HG02938 (cell line): ENCODE measurements around the gene CTNNA2.

Experiments
- ATAC-seq: cut with Tn5 transposase; IDR thresholded peaks from one replicate; pipeline ENCODE4 v1.9.1; 2021; ENCODE audit warnings: mild to moderate bottlenecking, moderate library complexity; ENCODE audit not compliant: unreplicated experiment

CTNNA2 gene

GRCh38 chr2:80248146-80248545 lies 735.3 kb downstream of the CTNNA2 start:
- no peak for ATAC-seq

- no peak for ATAC-seq
These were observed 739.6 kb downstream of the CTNNA2 start for GRCh38 chr2:80252294-80252986.

- no peak for ATAC-seq
These were observed 743.3 kb downstream of the CTNNA2 start for GRCh38 chr2:80255918-80256781.

GRCh38 chr2:80256782-80257167 lies 743.9 kb downstream of the CTNNA2 start:
- no peak for ATAC-seq

GRCh38 chr2:80257450-80257849 lies 744.6 kb downstream of the CTNNA2 start:
- no peak for ATAC-seq

- ATAC-seq = no peak
These were observed 745.5 kb downstream of the CTNNA2 start for GRCh38 chr2:80258341-80258740.

- ATAC-seq = no peak
These were observed 745.9 kb downstream of the CTNNA2 start for GRCh38 chr2:80258793-80259192.

GRCh38 chr2:80259292-80259691 lies 746.4 kb downstream of the CTNNA2 start:
- ATAC-seq = no peak

GRCh38 chr2:80266231-80266630 lies 753.4 kb downstream of the CTNNA2 start:
- ATAC-seq = no peak

- no peak for ATAC-seq
These were observed 757.0 kb downstream of the CTNNA2 start for GRCh38 chr2:80269806-80270205.

- no peak for ATAC-seq
These were observed 767.7 kb downstream of the CTNNA2 start for GRCh38 chr2:80280598-80280997.

GRCh38 chr2:80281049-80281448 lies 768.2 kb downstream of the CTNNA2 start:
- ATAC-seq = no peak

GRCh38 chr2:80288576-80288975 lies 775.7 kb downstream of the CTNNA2 start:
- no peak for ATAC-seq

- ATAC-seq = no peak
These were observed 778.8 kb downstream of the CTNNA2 start for GRCh38 chr2:80291656-80292055.

GRCh38 chr2:80292474-80292873 lies 779.6 kb downstream of the CTNNA2 start:
- no peak for ATAC-seq

- no peak for ATAC-seq
These were observed 780.2 kb downstream of the CTNNA2 start for GRCh38 chr2:80293039-80293438.

GRCh38 chr2:80298954-80299353 lies 786.1 kb downstream of the CTNNA2 start:
- no peak for ATAC-seq

GRCh38 chr2:80299661-80300060 lies 786.8 kb downstream of the CTNNA2 start:
- ATAC-seq = no peak

GRCh38 chr2:80300346-80300745 lies 787.5 kb downstream of the CTNNA2 start:
- no peak for ATAC-seq

GRCh38 chr2:80300954-80301353 lies 788.1 kb downstream of the CTNNA2 start:
- ATAC-seq = no peak

GRCh38 chr2:80302001-80302313 lies 789.1 kb downstream of the CTNNA2 start:
- no peak for ATAC-seq

- no peak for ATAC-seq
These were observed 789.6 kb downstream of the CTNNA2 start for GRCh38 chr2:80302314-80303005.
